EL (cell line): Measurements from ENCODE around the gene STX1B.
"Not testable (repeated sequence)": the region's sequence is repeated elsewhere in the genome, so short reads cannot be mapped to it uniquely, and the experiment has no call there.

Source experiments
- DNase-seq: peaks from one replicate; pipeline ENCODE4 v3.0.0-alpha.2; 2016

Gene STX1B

DNA sequence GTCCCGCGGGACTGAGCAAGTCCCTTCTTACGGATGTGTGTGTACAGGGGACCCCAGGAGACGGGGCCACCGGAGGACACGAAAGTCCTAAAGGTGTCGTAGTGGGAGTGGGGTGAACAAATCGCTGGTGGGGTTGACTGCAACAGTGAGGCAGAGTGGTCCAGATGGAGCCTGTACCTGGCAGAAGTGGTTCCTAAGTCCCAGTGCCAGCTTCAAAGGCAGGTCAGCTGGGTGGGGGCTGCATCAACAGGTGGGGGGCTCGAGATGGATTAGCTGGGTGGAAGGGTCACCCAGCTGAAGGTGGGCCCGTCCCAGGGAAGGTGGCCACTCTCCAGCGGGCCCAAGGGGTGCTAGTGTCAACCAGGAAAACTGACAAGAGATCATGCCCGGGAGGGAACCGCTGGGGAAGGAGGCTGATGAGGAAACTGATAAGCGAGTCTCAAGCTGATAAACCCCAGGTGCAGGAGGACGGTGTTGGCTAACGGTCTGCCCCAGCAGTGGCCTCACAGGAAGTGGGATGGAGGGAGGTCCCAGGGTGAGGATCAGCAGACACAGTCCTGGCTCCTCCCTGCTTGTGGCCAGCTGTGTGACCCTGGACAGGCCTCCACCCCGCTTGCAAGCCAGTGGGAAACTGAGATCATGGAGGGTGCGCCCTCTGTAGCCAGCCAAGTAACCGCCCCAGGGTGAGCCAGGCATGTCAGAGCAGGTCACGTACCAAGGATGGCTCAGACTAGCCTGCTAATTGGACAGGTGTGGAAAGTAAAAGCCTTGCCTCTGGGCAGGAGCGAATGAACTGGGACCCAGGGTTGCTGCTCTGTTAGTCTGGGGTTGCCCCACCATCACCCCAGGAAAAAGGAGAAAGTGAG, 60.6 kb downstream of the STX1B start:
- peak; percentile 88 for DNase-seq

DNA sequence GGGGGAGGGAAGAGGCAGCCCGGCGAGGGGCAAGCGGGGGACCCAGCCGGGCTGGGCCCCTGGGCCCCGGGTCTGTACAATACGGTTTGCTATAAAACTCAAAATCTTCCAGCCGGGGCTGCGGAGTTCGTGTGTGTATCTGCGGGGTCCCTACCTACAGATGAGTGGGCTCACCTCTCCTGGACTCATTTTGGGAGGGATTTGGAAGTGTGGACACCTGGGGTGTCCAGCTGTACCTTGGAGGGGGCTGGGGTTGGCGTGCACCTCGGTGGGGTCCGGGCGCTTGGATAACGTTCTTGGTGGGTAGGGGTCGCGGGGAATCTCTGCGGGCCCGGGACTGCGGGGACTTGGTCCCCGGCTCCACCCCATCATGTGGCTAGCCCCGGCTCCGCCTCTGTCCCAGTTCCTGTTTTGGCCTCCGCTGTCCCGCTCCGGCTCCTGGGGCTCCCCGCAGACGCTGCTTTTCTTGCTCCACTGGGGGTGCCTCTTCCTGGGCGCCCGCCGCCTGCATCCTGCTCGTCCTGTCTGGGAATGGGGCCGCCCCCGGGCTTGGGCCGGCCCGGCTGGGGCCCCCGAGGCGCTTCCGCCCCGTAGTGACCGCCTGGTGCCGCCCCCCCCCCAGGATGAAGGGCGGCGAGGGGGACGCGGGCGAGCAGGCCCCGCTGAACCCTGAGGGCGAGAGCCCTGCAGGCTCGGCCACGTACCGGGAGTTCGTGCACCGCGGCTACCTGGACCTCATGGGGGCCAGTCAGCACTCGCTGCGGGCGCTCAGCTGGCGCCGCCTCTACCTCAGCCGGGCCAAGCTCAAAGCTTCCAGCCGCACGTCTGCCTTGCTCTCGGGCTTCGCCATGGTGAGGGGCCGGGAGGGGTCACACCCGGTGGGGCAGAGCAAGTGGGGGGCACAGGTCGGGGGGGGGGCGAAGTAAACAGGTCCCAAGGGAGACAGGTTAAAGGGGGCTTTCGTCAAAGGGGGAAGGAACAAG, 61.5 kb downstream of the STX1B start, which contains the start of gene ORAI3:
TSS of gene ORAI3 (plus strand) at position 402 of the 983 bp plus-strand sequence. CDS start at position 624, 222 bp downstream.
- peak; percentile 73 for DNase-seq

DNA sequence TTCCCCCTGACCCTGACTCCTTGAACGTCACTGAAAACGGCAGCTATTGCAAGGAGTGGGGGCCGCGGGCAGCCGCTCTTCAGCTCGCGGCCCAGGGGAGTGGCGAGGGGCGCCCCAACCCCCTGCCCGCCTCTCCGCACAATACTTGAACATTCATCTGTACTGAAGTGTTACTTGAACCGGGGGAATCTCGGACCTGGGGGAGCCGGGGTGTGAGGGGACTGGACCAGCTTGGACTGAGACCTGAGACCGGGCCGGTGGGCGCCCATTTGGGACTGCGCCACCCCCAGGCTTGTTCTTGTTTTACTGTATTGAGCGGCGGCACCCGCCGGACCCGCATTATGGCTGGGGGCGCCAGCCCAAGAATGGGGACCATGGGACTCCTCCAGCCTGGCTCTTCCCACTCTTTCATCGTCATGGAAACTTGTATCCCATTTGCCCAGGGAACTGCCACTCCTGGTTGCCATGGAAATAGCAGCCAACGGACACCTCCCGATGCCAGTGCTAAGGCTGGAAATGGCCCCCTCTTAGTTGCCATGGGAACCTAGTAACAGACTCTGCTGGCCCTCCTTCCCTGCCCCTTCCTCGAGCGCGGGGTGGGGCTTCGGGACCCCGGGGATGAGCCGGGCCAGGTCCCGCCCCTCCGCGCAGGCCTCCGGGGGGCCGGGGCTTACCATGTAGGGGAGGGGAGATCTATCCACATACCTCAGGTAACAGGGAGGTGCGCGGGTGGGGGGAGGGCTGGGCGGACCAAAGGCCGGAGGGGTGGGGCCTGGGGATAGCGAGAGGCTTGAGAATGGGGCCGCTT, 62.4 kb downstream of the STX1B start:
- DNase-seq = peak; percentile 97

DNA sequence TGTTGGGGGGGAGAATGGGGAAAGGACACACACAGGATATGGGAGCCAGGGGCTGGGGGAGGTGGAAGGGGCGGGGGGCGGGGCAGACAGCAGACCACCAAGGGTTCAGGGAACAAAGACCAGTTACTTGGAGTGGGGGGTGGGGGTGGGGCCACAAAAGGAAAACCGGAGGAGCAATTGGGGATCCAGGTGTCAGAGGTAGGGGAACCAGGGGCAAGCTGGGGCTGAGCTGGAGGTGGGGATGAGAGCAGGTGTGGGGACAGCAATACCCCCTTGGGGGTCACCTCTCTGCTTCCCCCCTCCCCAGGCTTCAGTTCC, 62.9 kb downstream of the STX1B start:
- no peak for DNase-seq

DNA sequence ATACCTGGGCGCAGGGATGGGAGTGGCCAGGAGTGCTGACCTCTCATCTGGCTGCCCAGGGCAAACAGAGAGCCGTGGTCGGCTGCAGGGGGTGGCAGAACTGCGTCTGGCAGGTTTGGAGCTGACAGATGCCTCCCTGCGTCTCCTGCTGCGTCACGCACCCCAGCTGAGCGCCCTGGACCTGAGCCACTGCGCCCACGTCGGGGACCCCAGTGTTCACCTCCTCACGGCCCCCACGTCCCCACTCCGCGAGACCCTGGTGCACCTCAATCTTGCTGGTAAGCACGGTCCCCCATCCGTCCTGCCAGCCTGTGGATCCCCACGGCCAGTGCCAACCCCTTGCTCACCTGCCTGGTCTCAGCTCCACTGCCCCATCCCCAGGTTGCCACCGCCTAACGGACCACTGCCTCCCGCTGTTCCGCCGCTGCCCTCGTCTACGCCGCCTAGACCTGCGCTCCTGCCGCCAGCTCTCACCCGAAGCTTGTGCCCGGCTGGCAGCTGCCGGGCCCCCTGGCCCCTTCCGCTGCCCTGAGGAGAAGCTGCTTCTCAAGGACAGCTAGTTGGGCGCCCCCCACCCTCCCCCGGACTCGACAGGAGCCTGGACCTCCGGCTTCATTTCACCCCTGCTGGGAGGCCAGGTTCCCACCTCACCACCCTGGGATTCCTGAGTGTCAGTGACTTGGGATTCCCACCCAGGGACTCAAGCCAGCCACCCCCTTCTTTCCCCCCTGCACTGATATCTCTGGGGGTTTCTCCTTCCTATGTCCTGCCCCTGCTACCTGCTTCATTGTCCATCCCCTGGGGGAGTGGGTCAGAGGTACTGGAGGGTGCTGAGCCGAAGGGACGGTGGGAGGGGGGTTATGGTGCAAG, 63.5 kb downstream of the STX1B start:
- no peak for DNase-seq

DNA sequence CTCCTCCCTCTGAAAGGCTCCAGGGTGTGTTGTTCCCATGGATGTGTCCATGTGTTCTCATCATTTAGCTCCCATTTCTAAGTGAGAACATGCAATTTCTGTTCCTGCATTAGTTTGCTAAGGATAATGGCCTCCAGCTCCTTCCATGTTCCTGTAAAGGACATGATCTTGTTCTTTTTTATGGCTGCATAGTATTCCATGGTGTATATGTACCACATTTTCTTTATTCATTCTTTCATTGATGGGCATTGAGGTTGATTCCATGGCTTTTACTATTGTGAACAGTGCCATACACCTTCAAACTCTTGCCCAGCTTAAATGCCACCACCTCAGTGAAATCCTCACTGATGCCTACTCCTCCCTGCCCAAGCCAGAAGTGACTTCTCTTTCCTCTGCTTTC, 66.1 kb downstream of the STX1B start:
- DNase-seq = no peak

DNA sequence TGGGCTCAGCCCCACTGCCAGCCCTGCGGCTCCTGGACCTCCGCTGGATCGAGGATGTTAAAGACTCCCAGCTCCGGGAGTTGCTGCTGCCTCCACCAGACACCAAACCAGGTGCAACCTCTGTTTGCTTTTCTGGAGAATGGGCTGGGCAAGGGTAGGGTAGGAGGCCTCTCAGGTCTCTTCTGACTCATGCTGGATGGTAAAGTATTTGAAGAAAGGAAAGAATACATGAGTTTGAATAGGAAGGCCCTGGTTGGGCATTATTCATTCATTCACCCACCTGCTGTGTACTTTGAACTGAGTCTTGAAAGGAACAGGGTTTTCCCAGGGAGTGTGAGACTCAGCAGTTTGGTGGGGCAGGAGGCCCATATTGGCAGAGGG, 68.0 kb downstream of the STX1B start:
- DNase-seq = no peak

DNA sequence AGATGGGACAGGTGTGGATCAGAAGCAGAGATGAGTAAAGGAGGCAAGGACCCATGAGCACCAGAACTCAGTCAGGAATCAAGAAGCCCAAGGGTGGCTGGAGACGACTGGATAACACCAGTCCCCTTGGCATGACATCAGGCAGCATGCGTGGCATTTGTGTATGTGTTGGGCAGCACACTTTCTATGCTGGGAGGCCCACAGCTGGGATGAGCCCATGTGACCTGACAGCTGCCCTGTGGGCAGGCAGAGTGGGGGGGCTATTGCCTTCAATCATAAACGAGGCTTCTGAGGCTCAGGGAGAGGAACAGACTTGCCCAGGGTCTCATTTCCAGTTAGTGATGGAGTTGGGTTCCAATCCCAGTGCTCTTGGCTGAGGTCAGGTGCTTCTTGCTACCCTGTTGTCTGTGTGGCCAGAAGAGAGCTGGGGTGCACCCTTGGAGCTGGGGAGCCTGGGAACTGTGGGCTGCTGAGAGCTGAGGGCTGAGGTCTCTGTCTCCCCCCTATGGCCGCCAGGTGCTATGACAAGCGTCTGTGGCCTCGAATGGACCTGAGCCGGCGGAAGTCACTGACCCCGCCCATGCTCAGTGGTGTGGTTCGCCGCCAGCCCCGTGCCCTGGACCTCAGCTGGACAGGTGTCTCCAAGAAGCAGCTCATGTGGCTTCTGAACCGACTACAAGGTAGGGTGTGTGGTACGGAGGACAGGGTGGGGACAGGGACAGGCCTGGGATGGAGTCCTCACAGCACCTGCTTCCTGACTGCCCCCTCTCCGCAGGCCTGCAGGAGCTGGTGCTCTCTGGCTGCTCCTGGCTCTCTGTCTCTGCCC, 68.6 kb downstream of the STX1B start:
- peak; percentile 74 for DNase-seq

DNA sequence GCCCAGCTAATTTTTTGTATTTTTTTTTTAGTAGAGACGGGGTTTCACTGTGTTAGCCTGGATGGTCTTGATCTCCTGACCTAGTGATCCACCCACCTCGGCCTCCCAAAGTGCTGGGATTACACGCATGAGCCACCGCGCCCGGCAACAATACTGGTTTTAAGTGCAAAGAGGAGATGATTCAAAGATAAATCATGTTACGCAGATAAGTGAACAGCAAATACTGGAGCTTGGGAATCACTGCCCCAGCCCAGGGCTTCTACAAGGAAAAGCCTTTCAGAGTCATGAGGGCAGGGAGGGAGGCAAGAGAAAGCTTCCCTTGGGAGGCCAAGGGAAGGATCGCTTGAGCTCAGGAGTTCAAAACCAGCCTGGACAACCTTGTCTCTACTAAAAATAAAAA, 70.9 kb downstream of the STX1B start:
- not testable (repeated sequence) for DNase-seq
